ENCODE results near the gene CFAP77.

Gene CFAP77

DNA sequence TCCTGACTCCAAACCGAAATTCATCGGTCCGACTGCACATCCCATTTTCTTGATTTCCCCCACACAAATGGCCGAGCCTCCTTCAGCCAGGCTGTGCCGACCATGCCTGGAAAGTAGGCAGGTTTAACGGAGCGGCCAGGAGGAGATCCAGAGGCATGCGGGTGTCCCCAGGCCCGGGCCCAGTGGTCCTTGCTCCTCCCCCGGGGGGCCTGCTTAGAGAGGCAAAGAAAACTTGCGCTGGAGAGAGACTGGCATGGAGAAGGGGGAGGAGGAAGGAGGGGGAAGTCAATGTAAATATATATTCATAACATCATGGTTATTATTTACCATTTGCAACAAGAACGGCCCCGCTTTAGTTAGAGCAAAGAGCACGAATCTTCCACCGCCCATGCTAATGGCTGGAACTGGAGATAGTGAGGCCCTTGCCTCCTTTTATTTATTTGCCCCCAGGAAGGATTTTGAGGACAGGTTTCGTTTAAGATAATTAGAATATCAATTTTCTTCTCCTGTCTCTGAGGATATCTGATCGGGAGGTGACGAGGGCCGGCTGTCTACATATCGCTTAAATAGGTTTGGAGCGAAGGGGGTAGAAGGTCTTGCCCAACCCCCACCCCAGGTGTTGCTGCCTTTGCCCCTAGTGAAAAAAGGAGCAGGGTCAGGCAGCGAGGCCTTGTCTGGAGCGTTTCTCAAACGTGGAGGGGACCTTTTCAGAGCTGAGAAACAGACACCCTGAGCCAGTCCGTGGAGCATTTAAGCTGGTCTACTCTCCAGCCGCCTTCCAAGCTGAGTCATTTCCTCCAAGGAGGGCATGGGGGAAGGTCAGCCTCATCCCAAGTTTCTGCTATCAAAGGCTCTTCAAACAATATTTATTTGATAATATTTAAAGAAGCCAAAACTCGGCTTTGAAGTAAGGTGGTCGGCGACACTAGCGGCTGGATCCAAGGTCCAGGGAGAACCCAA, 174.9 kb downstream of the CFAP77 start:
- DNase-seq, result no peak

DNA sequence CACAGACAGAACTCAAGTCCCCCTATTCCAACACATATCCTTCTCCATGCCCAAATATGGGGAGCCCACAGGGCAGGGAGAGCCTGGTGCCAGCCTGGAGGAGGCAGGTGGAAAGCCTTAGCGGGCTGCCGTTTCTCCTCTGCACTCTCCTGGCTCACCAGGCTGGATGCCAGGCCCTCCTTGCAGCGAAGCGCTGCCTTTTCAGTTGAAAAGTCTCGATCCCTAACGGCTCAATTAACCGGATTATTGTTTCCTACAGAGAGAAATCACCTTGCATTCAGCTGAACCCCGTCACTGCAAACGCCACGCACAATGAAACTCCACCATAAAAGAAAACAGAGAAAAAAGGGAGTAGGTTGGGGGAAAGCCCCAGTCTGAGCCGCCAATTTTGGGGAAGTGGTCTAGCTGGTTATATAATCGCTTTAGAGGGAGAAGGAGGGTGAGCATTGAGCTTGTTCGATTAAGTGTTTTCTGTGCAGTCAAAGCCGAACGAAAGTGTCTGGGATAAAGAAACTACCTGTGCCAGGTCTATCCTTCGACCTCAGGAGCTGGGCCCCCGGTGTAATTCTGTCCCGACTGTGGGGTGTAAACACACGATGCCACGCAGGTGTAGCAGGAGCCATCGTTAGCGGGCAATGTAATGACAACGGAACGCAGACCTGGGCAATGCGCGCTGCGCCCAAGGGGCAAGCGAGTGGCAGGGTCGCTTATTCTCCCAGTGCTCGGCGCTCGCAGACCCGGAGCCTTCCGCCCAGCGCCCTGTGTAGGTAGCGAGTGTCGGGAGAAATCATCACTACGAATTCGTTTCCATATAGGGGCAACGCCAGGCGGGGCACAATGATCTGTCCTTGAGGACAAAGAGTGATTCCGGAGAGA, 176.2 kb downstream of the CFAP77 start:
- DNase-seq, result peak; percentile 35

DNA sequence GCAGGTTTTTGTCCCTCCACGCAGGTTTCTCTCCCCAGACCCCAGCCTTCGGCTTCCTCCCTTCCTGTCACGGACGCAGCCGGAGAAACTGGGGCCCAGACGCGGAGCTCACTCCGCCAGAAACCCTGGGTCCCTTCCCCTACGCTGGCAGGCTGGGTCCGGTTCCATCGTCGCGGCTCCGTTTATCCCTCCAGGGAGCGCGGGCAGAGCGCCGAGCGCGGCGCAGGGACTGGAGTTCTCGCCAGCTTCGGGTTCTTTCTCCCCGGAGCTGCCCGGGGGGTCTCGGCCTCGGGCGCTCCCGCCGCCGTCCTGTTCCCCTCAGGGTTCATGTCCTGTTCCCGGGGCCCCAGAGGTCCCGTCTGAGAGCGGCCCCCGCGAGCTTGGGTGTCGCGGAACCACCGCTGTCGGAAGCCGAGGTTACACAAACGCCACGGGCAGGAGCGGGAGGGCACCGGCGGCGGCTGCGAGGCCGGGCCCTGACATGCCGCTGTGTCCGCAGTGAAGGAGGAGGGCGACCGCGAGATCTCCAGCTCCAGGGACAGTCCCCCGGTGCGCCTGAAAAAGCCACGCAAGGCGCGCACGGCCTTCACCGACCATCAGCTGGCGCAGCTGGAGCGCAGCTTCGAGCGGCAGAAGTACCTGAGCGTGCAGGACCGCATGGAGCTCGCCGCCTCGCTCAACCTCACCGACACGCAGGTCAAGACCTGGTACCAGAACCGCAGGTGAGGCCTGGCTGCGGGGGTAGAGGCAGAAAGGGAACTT, 177.0 kb downstream of the CFAP77 start:
- DNase-seq, result peak; percentile 35

DNA sequence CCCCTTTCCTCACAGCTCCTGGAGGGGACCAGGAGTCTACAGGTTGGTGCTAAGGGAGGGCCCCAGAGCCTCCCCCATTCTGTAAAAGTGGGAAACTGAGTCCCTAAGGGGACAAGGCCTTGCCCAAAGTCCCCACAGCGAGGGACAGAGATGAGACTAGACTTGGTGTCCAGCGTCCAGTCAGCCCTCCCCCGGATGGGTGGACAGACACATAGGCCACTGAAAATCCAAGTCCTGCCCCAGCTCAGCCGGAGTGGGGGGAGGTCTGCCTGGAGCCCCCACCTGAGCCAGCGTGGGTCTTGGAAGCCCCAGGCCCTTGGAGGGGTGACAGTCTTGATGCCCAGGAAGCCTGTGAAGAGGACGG, 177.6 kb downstream of the CFAP77 start:
- DNase-seq, result no peak

DNA sequence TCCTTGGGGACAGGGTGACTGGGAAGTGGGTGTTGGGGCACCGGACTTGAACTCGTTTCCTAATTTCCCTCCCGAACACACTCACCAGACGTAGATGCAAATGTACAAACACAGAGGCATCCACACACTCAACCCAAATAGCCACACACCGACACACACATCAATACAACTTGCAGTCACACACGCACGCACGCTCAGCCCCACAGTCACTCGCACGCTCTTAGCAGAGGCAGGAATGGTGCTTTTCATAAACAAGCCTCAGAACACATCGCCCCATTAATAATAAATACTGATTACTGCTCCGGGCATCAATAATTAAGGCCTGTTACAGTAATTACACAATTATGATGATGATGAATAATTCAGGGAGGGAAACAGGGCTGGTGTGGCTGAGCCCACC, 178.1 kb downstream of the CFAP77 start:
- no peak for DNase-seq

DNA sequence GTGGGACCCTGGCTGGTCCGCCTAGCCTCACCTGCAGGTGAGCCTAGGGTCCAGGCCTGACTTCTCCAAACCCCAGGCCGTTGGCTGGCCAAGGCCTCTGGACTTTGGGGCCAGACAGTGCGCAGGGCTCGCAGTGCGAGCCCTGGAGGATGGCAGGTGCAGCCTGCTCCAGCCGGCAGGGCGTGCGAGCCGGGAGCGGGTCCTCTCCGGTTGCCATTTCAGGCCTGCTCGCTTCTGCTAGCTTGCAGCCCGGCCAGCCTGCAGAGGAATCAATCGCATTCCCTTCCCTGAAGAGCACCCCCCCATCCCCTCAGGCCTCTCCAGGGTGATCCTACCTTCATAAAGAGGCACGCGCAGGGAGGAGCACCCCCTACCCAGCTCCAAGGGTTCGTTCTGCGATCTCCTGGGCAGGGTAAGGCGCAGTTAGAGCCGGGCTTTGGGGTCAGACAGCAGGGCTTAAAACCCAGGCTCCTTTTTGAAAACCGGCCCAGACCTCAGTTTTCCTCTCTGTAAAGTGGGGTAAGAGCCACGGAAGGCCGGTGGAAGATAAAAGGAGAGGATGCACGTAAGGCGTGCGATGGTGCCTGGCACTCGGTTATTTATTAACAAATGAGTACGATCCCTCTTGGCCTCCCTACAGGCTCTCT, 178.6 kb downstream of the CFAP77 start:
- DNase-seq, result no peak

DNA sequence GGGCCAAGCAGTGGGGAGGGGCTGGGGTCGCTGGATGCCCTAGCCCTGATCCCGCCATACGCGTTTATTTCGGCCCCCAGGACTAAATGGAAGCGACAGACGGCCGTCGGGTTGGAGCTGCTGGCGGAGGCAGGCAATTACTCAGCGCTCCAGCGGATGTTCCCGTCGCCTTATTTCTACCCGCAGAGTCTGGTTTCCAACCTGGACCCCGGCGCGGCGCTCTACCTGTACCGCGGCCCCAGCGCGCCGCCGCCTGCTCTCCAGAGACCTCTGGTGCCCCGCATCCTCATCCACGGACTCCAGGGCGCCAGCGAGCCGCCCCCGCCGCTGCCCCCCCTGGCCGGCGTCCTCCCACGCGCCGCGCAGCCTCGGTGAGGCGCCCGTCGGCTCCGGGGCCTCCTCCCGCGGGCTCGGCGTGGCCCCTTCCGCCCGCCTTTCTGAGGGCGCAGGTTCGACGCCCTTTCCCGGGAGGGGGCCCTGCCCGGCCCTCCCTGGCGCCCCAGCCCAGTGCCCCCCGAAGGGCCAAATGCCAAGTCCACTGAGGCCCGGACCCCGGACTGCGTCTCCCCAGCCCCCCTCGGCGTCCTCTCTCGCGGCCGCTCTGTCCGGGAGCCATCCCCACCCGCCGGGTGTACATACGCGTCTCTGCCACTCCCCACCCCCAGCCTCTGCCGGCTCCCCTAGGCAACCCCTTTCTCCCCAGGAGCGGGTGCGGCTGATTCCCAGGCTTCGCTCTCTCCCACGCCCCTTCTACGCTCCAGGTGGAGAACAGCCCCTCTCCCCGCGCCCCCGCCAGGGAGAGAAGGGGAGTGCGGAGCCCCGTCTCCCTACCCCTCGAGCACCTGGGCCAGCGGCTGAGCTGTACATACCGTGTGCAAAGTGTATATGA, 179.4 kb downstream of the CFAP77 start:
- DNase-seq, result no peak

DNA sequence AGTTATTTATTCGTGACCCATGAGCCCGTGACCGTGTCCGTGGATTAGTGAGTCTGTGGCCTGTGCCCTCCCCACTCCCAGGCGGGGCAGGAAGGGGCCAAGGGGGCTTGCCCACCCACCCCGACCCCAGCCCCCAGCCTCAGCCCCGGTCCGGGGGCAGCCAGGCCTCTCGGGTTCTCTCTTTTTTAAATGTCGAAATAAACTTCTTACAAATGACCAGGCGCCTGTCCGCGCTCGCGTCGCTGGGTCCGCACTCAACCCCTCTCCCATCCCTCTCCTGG, 180.0 kb downstream of the CFAP77 start:
- no peak for DNase-seq

DNA sequence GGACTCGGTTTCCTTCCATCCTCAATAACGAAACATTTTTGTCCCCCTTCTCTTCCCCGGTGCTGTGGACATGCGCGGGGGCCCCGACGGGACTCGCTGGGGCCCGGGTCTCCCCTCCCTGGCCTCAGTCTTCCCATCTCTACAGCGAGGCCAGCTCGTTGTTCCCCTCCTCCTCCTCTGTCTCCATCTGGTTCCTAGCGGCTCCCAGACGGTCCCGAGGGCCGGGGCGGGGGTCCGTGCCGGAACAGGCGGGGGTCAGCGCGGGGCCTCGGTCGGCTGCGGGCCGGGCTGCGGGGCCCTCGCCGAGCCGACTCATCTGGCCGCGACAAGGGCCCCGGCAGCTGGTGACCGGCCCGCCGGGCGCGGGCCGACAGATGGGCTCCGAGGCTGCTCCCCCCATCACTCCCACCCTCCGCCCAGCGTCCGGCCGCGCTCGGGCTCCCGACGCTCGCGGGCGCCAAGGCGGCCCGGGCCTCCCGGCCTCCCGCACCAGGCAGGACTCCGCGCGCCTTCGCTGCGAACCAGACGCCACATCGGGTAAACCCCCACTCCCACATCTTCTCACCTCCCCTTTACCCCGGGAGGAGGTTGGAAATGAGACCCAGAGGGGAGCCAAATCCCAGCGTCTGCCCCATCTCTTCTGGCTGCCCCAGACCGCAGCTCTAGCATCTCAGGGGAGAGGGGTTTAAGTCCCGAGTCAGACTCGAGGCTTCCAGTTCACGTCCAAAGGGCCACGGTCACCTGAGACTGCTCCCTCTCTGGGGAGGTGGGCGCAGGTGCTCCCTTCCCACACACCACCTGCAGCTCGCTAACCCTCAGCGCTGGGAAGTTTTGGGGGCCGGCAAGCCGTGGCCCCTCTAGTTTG, 180.5 kb downstream of the CFAP77 start:
- DNase-seq, result no peak

DNA sequence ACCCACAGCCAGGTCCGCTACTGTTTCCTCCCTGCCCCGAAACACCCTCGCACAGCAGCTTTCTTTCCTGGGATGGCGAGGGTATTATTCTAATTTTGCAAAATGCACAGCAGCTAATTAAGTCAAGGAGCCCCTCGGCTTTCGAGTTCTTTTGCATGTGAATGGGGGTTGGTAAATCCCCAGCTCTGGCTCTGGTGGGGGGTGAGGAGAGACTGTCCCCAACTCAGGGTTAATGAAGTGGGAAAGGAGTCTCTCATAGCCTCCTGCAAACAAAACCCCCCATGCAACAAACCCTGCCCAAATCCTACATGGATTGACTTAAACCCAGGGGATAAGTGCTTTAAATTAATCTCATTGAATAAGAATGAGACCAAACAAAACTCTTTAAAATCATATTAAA, 181.2 kb downstream of the CFAP77 start:
- DNase-seq, result no peak

DNA sequence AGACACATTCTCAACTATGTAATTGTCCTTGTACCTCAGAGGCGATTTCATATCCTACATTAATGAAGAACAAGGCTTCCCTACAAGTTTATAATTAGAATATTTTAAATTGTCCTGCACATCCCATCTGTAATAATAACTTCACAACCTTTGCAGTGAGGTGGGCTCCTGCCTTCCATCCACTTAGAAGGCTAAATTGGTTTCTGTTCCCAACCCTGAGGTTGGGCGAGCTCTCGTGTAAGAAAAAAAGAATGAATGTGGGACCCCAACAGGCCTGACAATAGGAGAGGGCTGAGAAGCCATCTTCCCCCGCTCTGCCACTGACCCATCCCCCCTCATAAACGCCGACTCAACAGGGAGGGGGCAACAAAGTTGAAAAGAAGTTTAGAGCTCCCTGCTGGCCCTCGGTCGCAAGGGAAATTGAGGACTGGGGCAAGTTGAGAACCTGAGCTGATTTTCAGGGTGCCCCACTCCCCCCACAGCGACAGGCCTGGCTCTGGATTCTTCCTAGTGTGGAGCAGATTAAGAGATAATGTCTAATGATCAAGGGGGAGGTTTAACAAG, 181.8 kb downstream of the CFAP77 start:
- no peak for DNase-seq

DNA sequence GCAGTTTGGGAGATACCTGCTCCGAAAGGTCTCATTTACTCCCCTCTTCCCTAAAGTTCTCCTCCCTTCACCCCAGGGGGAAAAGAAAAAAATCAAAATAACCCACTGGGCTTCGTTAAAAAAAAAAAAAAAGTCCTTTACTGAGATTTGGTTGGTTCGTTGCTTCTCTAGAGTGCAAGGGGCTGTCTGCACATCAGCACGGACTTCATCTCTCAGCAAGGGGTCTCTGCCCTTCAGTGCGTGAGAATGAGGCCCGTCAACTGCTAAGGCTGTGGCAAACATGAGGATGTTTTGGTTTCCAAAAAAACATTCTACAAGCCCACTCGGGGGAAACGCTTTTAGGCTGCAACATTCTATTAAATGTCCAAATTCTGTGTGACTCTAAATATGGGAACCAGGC, 182.4 kb downstream of the CFAP77 start:
- DNase-seq, result no peak

DNA sequence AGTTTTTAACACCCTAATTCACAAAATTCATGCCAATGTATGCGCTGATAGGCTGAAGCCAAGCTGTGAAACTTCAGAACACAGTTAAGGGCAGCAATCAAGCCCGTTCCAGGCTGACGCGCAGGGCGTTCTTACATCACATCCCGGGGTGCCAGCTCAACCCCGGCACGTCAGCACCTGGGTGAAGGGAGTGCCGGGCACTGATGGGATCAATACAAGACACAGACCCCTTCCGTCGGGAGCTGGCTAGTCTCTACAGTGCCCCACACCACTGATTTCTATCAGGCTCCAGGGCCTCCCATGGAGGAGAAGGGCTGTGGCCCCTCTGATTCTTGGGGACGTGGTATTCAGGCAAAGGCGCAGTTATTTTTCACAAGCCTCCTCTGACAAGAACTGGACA, 184.4 kb downstream of the CFAP77 start:
- no peak for DNase-seq

DNA sequence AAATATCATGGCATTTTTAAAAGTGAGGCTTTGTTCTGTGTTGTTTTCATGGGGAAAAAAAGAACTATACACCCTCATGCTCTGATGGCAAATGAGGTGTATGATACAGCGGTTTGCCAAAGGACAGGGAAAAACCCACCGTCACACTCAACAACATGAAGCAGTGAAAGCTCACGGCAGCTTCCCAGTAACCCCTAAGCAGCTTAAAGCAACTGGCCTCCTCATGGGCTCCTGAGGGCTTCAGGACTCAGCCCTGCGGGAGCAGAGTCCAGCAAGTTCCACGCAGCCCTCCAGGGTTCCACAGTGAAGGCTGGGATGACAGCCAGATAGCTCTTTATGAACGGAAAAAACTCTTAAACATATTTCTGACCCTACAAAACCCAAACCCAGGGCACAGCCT, 185.3 kb downstream of the CFAP77 start:
- no peak for DNase-seq

DNA sequence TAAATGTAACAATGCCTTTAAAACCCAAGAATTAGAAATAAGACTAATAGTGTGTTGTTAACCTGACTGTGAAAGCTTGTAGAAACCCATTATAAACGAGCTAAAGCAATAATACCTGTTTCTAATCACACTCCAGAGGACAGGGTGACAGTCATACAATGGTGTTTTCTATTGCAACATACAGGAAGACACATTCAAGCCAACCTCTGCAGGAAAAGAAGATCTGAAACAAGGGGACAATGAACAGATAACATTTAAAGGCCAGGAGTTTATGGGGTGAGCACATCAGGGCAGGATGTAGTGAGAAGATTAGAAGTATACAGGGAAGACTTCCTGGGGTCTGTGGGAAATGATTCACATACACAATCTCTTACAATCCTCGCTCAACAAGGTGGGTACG, 186.2 kb downstream of the CFAP77 start:
- DNase-seq, result no peak

DNA sequence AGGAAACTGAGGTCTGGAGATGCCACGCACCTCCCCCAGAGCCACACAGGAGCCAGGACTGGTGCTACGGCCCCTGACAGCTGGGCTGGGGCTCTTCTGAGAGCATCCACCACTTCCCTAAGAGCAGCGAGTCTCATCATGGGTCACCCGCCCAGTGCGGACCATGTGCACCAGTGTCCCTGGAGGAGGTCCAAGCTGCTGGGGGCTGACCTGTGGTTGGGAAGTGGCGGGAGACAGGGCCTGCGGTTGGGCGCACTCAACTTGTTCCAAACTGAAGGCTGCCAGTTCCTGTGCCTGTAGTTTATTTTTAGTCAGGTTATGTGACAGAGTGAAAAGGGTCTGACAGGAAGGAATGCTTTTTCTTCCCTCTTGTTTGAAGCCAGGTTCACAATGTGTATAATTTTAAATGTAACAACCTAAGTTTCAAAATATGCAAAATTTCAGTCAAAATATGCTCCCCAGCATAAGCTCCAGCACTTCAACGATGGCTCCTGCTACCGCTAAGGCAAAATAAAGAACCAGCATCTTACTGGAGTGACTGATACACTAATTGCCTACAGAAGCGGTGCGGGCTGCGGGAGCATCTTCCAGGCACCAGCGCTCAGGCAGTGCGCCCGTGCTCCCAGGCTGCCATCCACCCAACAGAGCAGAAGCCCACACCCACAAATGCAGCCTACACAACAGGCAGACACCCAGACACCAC, 187.2 kb downstream of the CFAP77 start:
- DNase-seq, result no peak

DNA sequence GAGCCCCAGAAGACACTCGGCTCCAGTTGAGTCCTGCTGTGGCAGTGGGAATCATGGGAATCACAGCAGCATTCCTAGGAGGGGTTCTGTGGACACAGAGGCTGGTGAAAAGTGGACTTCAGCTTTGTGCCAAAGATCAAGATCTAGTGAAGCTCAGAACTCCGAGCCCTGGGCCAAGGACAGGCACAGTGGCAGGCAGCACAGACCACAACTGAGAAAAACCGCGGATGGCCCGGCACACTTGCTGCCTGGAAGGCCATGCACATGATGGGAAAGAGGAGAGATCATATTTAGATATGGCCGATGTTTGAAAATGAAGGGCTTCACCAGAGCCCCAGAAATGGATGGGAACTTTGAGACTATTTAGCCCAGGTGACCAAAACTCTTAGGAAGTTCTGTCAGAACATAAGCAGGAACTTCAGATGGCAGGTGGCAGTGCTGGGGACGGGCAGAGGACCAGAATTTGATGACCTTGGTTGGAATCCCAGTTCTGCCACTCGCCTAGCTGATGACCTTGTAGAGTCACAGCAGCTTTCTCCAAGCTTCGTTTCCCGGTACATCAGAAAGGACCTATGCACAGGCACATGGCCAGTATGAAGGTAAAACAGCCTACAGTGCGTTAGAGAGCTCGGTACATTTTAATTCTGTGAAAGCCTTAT, 190.4 kb downstream of the CFAP77 start:
- DNase-seq, result no peak

DNA sequence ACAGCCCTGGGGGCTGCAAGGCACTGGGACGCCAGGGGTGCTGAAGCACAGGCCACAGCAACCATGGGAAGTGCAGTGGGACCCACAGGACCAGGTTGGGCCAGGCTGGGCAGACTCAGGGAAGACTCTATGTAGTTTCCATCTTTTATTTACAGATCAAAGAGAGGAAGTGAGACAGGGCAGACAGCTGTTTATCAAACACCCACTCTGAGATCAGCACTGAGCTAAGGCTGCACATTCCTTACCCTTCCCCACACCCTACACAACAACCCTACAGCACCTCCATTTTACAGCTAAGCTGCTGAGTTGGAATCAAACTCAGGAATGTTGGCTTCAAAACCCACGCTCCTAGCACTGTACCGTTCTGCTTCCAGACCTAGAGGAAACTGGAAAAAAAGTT, 192.2 kb downstream of the CFAP77 start:
- DNase-seq, result no peak

DNA sequence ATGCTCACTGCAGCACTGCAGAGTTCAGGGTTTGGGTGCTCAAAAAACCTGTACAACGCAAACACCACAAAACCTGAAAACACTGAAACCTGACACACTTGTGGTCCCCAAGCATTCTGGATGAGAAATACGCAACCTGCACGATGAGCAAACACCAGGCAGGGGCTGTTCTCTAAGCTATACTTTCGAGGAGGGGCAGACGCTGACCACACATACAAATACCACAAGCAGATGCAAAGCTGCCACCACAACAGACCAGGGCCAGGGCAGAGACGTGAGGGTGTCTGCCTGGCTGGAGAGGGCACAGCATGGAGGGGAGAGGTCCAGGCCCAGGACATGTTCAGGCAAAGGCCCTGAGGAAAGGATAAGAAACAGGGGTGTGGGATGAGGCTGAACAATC, 195.4 kb downstream of the CFAP77 start:
- no peak for DNase-seq
